Fibroblast of skin of right quadriceps (primary cell): ENCODE results near the gene ACAN.

Source experiments
- DNase-seq: peaks from one replicate; pipeline ENCODE4 v3.0.0-alpha.2; 2013

The ACAN gene

GRCh38 chr15:88844749-88845386 is 41.6 kb downstream of the ACAN start:
- no peak for DNase-seq

- no peak for DNase-seq
Observed at GRCh38 chr15:88845616-88846015, 42.4 kb downstream of the ACAN start.

- DNase-seq = no peak
Observed at GRCh38 chr15:88847144-88847543, 43.9 kb downstream of the ACAN start.

GRCh38 chr15:88848203-88848602 is 45.0 kb downstream of the ACAN start:
- DNase-seq = no peak

- DNase-seq = no peak
Observed at GRCh38 chr15:88849376-88850072, 46.3 kb downstream of the ACAN start.

- DNase-seq = no peak
Observed at GRCh38 chr15:88852476-88852875, 49.2 kb downstream of the ACAN start.

GRCh38 chr15:88858934-88859333 is 55.7 kb downstream of the ACAN start:
- DNase-seq = no peak

- no peak for DNase-seq
Observed at GRCh38 chr15:88859550-88859949, 56.3 kb downstream of the ACAN start.

- no peak for DNase-seq
Observed at GRCh38 chr15:88860212-88860611, 57.0 kb downstream of the ACAN start.

- DNase-seq = no peak
Observed at GRCh38 chr15:88863412-88863811, 60.2 kb downstream of the ACAN start.

GRCh38 chr15:88864861-88865497 is 61.7 kb downstream of the ACAN start:
- no peak for DNase-seq

- DNase-seq = no peak
Observed at GRCh38 chr15:88865498-88866099, 62.4 kb downstream of the ACAN start.

GRCh38 chr15:88866295-88866881 is 63.2 kb downstream of the ACAN start:
- DNase-seq = no peak

GRCh38 chr15:88871313-88871712 is 68.1 kb downstream of the ACAN start:
- DNase-seq = no peak

GRCh38 chr15:88872106-88872505 is 68.9 kb downstream of the ACAN start:
- DNase-seq = no peak

GRCh38 chr15:88872706-88873105 is 69.5 kb downstream of the ACAN start:
- DNase-seq = no peak

GRCh38 chr15:88873786-88874185 is 70.5 kb downstream of the ACAN start:
- DNase-seq = no peak

- DNase-seq = no peak
Observed at GRCh38 chr15:88874275-88874674, 71.0 kb downstream of the ACAN start.

- DNase-seq = no peak
Observed at GRCh38 chr15:88874684-88875083, 71.4 kb downstream of the ACAN start.

- no peak for DNase-seq
Observed at GRCh38 chr15:88876573-88876972, 73.3 kb downstream of the ACAN start.

- DNase-seq = no peak
Observed at GRCh38 chr15:88877415-88877814, 74.2 kb downstream of the ACAN start.

- no peak for DNase-seq
Observed at GRCh38 chr15:88877906-88878305, 74.7 kb downstream of the ACAN start.

- peak; percentile 51 for DNase-seq
Observed at GRCh38 chr15:88878720-88879184, 75.5 kb downstream of the ACAN start.
